Effector memory CD4-positive, alpha-beta T cell (primary cell): ENCODE data around the gene RBFOX1.

Source experiments
- DNase-seq, 3 donors: peaks; one replicate each; pipeline ENCODE4 v3.0.0-alpha.2; 2020
- H3K27ac ChIP-seq: 2 replicates; pipeline ENCODE4 v1.7.0; 2013; ENCODE audit warnings: mild to moderate bottlenecking, low read length, moderate library complexity; ENCODE audit not compliant: insufficient read depth, poor library complexity, severe bottlenecking
- H3K27me3 ChIP-seq: replicated peaks from 2 replicates; pipeline ENCODE4 v1.7.0; 2013; ENCODE audit warnings: mild to moderate bottlenecking, low read length; ENCODE audit not compliant: insufficient read depth, control insufficient read depth, poor library complexity, severe bottlenecking
- H3K36me3 ChIP-seq: 2 replicates; pipeline ENCODE4 v1.7.0; 2013; ENCODE audit warnings: mild to moderate bottlenecking, low read length, moderate library complexity; ENCODE audit not compliant: control insufficient read depth, insufficient read depth
- H3K4me1 ChIP-seq: 2 replicates; pipeline ENCODE4 v1.7.0; 2013; ENCODE audit warnings: low read length, mild to moderate bottlenecking; ENCODE audit not compliant: control insufficient read depth, insufficient read depth, poor library complexity, severe bottlenecking
- H3K4me3 ChIP-seq: 2 replicates; pipeline ENCODE4 v1.7.0; 2013; ENCODE audit warnings: low read length, low read depth, mild to moderate bottlenecking; ENCODE audit not compliant: insufficient read depth, poor library complexity, severe bottlenecking
- H3K9me3 ChIP-seq: 2 replicates; pipeline ENCODE4 v1.7.0; 2013; ENCODE audit warnings: mild to moderate bottlenecking, low read length, moderate library complexity; ENCODE audit not compliant: control insufficient read depth

The RBFOX1 gene

GRCh38 chr16:7400117-7400890 is 67.7 kb downstream of the RBFOX1 start:
- Histone ChIP-seq H3K27ac (no peak overlapping the region), H3K9me3 (peaks cover 2% of the 10 kb centered on the region), H3K36me3 (no peaks in the 10 kb centered on the region)

GRCh38 chr16:7404217-7404616 is 71.6 kb downstream of the RBFOX1 start:
- Histone ChIP-seq H3K4me1 (no peaks in the 10 kb centered on the region), H3K4me3 (no peak overlapping the region), H3K27me3 (no peaks in the 10 kb centered on the region), H3K27ac (no peak overlapping the region), H3K36me3 (no peaks in the 10 kb centered on the region), H3K9me3 (peaks cover 2% of the 10 kb centered on the region)
- no peak for DNase-seq

More at GRCh38 chr16:7400117-7400890, 67.7 kb downstream of the RBFOX1 start:
- no peak overlapping the region for H3K4me3 ChIP-seq
- DNase-seq: no peak
- no peaks in the 10 kb centered on the region for H3K4me1 ChIP-seq
- no peaks in the 10 kb centered on the region for H3K27me3 ChIP-seq

- no peaks in the 10 kb centered on the region for H3K27me3 ChIP-seq
- H3K9me3 ChIP-seq: peaks cover 2% of the 10 kb centered on the region
- H3K4me3 ChIP-seq: no peak overlapping the region
- DNase-seq: no peak
- H3K27ac ChIP-seq: no peak overlapping the region
- H3K4me1 ChIP-seq: no peaks in the 10 kb centered on the region
- H3K36me3 ChIP-seq: no peaks in the 10 kb centered on the region
Observed at GRCh38 chr16:7405166-7405565, 72.5 kb downstream of the RBFOX1 start.

GRCh38 chr16:7408700-7409365 is 76.2 kb downstream of the RBFOX1 start:
- Histone ChIP-seq H3K4me3 (no peak overlapping the region), H3K4me1 (no peaks in the 10 kb centered on the region), H3K27ac (no peak overlapping the region), H3K36me3 (no peaks in the 10 kb centered on the region), H3K9me3 (no peaks in the 10 kb centered on the region), H3K27me3 (no peaks in the 10 kb centered on the region)
- DNase-seq: no peak

- no peaks in the 10 kb centered on the region for H3K27me3 ChIP-seq
- H3K9me3 ChIP-seq: no peaks in the 10 kb centered on the region
- H3K36me3 ChIP-seq: no peaks in the 10 kb centered on the region
- H3K4me1 ChIP-seq: no peaks in the 10 kb centered on the region
- H3K4me3 ChIP-seq: no peak overlapping the region
- DNase-seq: no peak
- H3K27ac ChIP-seq: no peak overlapping the region
Observed at GRCh38 chr16:7419441-7419840, 86.8 kb downstream of the RBFOX1 start.

- no peak overlapping the region for H3K27ac ChIP-seq
- no peaks in the 10 kb centered on the region for H3K36me3 ChIP-seq
- no peaks in the 10 kb centered on the region for H3K27me3 ChIP-seq
- no peaks in the 10 kb centered on the region for H3K9me3 ChIP-seq
- no peaks in the 10 kb centered on the region for H3K4me1 ChIP-seq
- no peak overlapping the region for H3K4me3 ChIP-seq
- no peak for DNase-seq
Observed at GRCh38 chr16:7420079-7420478, 87.4 kb downstream of the RBFOX1 start.

- no peaks in the 10 kb centered on the region for H3K4me1 ChIP-seq
- H3K36me3 ChIP-seq: no peaks in the 10 kb centered on the region
- DNase-seq: no peak
- no peak overlapping the region for H3K27ac ChIP-seq
- no peaks in the 10 kb centered on the region for H3K9me3 ChIP-seq
- no peak overlapping the region for H3K4me3 ChIP-seq
- no peaks in the 10 kb centered on the region for H3K27me3 ChIP-seq
Observed at GRCh38 chr16:7420843-7421242, 88.2 kb downstream of the RBFOX1 start.

- Histone ChIP-seq H3K4me1 (no peaks in the 10 kb centered on the region), H3K27ac (no peak overlapping the region), H3K36me3 (no peaks in the 10 kb centered on the region), H3K27me3 (no peaks in the 10 kb centered on the region), H3K4me3 (no peak overlapping the region), H3K9me3 (no peaks in the 10 kb centered on the region)
- no peak for DNase-seq
Observed at GRCh38 chr16:7421578-7421977, 88.9 kb downstream of the RBFOX1 start.

GRCh38 chr16:7422036-7422888 is 89.6 kb downstream of the RBFOX1 start:
- H3K36me3 ChIP-seq: no peaks in the 10 kb centered on the region
- no peak overlapping the region for H3K4me3 ChIP-seq
- H3K9me3 ChIP-seq: no peaks in the 10 kb centered on the region
- DNase-seq: no peak
- no peak overlapping the region for H3K27ac ChIP-seq
- no peaks in the 10 kb centered on the region for H3K4me1 ChIP-seq
- no peaks in the 10 kb centered on the region for H3K27me3 ChIP-seq
